AG09319 (cell line): ENCODE results near the gene MPEG1.

Source experiments
- DNase-seq: peaks from one replicate; pipeline ENCODE4 v3.0.0-alpha.2; 2010; ENCODE audit warnings: low read depth; ENCODE audit errors: extremely low read depth
- TF ChIP-seq, protein P1 (sequence below): IDR thresholded peaks from 2 replicates; pipeline ENCODE4 v1.5.1; 2011; ENCODE audit warnings: low read depth, mild to moderate bottlenecking, inconsistent platforms, low read length, moderate library complexity

Gene MPEG1

DNA sequence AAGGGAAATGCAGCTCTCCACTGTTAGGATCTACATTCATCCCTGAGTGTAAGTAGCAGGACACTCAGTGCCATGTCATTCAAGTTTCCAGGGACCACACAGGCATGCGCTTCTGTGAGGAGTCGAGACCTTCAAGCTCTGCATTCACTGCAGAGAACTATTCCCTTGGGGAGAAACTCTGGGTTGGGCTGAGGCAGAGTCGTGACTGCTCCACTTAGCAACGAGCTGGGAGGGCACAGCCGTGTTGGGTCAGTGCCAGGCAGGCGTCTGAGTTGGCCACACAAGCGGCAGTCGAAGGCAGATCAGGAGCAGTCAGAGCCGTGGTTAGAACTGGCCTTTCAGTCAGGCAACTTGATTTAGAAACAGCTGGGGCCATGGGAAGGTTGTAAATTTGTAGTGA lies 14.7 kb downstream of the MPEG1 start:
- no peak for DNase-seq
- TF ChIP-seq, protein P1, sequence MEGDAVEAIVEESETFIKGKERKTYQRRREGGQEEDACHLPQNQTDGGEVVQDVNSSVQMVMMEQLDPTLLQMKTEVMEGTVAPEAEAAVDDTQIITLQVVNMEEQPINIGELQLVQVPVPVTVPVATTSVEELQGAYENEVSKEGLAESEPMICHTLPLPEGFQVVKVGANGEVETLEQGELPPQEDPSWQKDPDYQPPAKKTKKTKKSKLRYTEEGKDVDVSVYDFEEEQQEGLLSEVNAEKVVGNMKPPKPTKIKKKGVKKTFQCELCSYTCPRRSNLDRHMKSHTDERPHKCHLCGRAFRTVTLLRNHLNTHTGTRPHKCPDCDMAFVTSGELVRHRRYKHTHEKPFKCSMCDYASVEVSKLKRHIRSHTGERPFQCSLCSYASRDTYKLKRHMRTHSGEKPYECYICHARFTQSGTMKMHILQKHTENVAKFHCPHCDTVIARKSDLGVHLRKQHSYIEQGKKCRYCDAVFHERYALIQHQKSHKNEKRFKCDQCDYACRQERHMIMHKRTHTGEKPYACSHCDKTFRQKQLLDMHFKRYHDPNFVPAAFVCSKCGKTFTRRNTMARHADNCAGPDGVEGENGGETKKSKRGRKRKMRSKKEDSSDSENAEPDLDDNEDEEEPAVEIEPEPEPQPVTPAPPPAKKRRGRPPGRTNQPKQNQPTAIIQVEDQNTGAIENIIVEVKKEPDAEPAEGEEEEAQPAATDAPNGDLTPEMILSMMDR = no peak

DNA sequence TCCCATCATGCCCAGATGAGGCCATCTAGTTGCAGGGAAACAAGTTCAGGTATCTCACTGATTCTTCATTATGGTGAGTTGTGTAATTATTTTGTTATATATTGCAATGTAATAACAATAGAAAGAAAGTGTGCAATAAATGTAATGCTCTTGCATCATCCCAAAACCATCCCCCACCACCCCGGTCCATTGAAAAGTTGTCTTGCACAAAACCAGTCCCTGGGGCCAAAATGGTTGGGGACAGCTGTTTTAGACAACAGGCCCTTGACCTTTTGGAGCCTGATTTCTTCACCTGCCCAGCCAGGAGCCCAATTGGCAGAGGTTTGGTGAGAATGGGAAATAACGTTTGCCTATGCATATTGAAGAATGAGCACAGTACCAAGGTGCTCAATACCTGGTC lies 15.9 kb downstream of the MPEG1 start:
- no peak for DNase-seq
- TF ChIP-seq, protein P1 = no peak

DNA sequence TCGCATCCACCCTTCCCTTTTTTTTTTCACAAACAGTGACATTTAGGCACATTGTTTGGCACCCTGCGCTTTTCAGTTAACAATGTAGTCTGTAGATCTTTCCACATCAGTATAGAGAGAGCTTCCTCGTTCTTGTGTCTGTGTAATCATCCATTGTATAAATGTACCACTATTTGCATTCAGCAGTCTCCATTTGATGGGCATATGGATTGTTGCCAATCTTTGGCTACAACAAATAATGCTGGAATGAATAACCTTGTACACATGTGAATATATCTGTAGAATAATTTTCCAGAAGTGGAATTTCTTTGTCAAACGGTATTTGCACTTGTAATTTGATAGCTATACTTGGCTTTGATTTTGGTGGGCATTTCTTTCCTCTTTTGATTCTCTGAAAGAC lies 17.1 kb downstream of the MPEG1 start:
- TF ChIP-seq, protein P1 = no peak
- DNase-seq = no peak

DNA sequence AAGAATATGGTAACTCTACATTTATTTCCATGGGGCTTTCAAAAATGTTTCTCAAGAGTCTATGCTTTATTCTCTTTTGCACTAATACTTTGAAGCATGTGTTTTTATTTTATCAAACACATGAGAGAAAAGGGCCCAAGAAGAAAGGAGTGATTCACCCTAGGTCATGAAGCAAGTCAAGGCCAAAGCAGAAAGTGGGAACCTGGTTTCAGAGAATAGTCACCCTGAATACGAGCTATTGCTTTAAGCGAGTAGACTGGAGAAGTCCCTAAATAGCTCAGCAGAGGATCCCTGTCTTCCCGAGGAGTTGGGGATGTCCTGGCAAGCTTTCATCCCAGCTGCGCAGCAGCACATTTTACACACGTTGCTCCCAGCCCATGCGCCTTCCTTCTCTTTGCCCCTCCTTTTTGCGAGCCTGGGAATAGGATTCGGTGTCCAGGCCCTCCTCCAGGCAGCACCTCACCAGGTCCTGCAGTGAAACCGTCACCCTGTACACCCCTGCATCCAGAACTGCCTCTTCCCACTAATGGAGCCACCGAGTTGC lies 19.1 kb downstream of the MPEG1 start:
- no peak for DNase-seq
- TF ChIP-seq, protein P1 = no peak

DNA sequence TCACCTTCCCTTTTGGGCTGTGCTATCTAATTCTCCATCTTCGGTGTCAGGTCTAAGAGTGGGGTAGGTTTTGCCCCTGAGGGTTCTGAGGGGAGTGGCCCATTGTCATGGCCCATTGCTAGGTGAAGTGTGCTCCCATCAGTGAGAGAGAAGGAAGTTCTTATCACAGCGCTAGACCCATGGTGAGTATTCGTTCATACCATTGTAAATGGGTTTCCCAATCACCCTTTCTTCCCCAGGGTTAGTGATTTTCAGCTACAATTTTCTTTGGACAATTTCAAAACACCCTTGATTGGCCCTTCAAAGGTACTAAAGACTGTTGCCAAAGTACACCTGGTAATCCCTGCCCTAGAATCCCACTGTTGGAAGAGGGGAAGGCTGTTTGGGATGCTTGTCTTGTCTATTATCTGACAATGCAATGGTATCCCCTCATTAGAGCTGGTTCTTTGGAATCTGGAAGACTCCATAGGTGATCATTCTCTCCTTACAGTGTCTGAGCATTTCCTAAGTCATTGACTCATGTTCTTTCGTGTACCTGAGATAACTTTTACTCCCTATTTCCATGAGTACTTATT lies 20.2 kb downstream of the MPEG1 start:
- no peak for DNase-seq
- TF ChIP-seq, protein P1 = no peak

DNA sequence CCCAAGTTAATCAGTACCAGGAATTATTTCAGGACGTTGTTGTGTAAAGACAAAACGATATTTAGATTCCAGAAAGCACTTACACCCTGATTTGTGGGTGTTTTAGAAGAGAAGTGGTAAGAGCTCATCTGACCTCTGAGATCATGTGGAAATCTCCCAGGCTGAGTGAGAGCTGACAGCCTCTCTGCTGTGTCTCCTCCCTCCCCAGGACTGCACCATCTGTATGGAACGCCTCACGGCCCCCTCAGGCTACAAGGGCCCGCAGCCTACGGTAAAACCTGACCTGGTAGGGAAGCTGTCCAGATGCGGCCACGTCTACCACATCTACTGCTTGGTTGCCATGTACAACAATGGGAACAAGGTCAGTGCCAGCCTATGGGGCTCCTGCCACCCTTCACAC lies 20.8 kb downstream of the MPEG1 start:
- DNase-seq = no peak
- TF ChIP-seq, protein P1 = no peak

DNA sequence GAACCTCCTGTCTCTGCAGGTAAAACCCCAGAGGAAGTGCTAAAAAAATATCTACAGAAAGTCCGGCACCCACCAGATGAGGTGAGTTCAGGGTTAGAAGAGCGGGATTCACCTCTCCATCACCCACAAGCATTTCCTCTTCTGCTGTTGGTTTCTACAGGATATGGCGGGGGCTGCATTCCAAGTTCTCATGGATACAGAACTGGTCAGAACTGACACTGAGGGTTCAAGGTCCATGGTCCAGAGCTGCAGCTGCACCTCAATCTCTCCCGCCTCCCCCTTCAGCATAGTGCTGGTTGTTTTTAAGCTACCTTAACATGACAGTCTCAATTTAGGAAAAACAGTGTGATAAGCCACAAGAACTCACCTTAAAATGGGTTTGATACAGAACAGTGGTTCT lies 21.6 kb downstream of the MPEG1 start:
- no peak for DNase-seq
- TF ChIP-seq, protein P1 = no peak
